Hepatocyte (in vitro differentiated cells): ENCODE measurements around the gene SCAI. TPM values are rescaled to one million over a fixed set of nuclear protein-coding genes. Genes with fewer than 3 reads are reported as not detected.

ENCODE experiments used
- DNase-seq: peaks from one replicate; pipeline ENCODE4 v3.0.0-alpha.2; 2016; ENCODE audit warnings: low spot score
- H2AFZ ChIP-seq: fragments of 200-600 bp; sonication (generic); 2 replicates; pipeline ENCODE4 v1.6.0; 2016; ENCODE audit warnings: antibody characterized with exemption, mild to moderate bottlenecking
- H3K27ac ChIP-seq: fragments of 200-600 bp; sonication (generic); 2 replicates; pipeline ENCODE4 v1.5.1; 2016; ENCODE audit warnings: mild to moderate bottlenecking
- H3K27me3 ChIP-seq: fragments of 200-600 bp; sonication (generic); 2 replicates; pipeline ENCODE4 v1.6.1; 2016
- H3K36me3 ChIP-seq: fragments of 200-600 bp; sonication (generic); replicated peaks from 2 replicates; pipeline ENCODE4 v1.5.1; 2016; ENCODE audit warnings: low read depth; ENCODE audit not compliant: insufficient read depth
- H3K4me1 ChIP-seq: fragments of 200-600 bp; sonication (generic); 2 replicates; pipeline ENCODE4 v1.5.1; 2016; ENCODE audit warnings: mild to moderate bottlenecking, moderate library complexity; ENCODE audit not compliant: insufficient read depth
- H3K4me2 ChIP-seq: fragments of 200-600 bp; sonication (generic); 2 replicates; pipeline ENCODE4 v1.6.0; 2016
- H3K4me3 ChIP-seq: fragments of 200-600 bp; sonication (generic); 2 replicates; pipeline ENCODE4 v1.5.1; 2016; ENCODE audit warnings: mild to moderate bottlenecking
- H3K79me2 ChIP-seq: fragments of 200-600 bp; sonication (generic); 2 replicates; pipeline ENCODE4 v1.6.0; 2017; ENCODE audit warnings: mild to moderate bottlenecking
- H3K9me2 ChIP-seq: fragments of 200-600 bp; sonication (generic); replicated peaks from 2 replicates; pipeline ENCODE4 v1.6.0; 2017; ENCODE audit warnings: mild to moderate bottlenecking; ENCODE audit not compliant: insufficient read depth
- H3K9me3 ChIP-seq: fragments of 200-600 bp; sonication (generic); 2 replicates; pipeline ENCODE4 v1.5.1; 2016; ENCODE audit warnings: low read depth, mild to moderate bottlenecking
- H4K20me1 ChIP-seq: fragments of 200-600 bp; sonication (generic); 2 replicates; pipeline ENCODE4 v1.6.0; 2016; ENCODE audit warnings: mild to moderate bottlenecking; ENCODE audit not compliant: insufficient read depth, poor library complexity, severe bottlenecking
- EZH2 ChIP-seq: fragments of 200-600 bp; sonication (generic); IDR thresholded peaks from 2 replicates; pipeline ENCODE4 v1.6.1; 2016; ENCODE audit warnings: antibody characterized with exemption, mild to moderate bottlenecking, borderline replicate concordance
- EZH2phosphoT487 ChIP-seq: fragments of 200-600 bp; sonication (generic); IDR thresholded peaks from one replicate; pipeline ENCODE4 v1.6.1; 2018; ENCODE audit warnings: antibody characterized with exemption, mild to moderate bottlenecking, low read depth, moderate library complexity; ENCODE audit not compliant: unreplicated experiment, severe bottlenecking
- WGBS: methylation state at CpG from one replicate; pipeline ENCODE4 v1.1.6; 2016; ENCODE audit warnings: low lambda C conversion rate; ENCODE audit errors: missing lambda C conversion rate; 5-methylcytosine and 5-hydroxymethylcytosine counted together
- polyA plus RNA-seq: library from polyadenylated mRNA; unstranded; fragments of >200 nt; fragmentation: Nextera tagmentation; extraction: Ambion mirVana; gene quantifications from 2 replicates; pipeline ENCODE4 v1.2.1, GENCODE V29; 2016
- total RNA-seq: library from RNA; depleted of rRNA; stranded (reverse); fragments of >200 nt; gene quantifications from 2 replicates; pipeline ENCODE4 v1.2.3, GENCODE V29; 2014
- TF ChIP-seq, protein P1 (sequence below): fragments of 200-600 bp; sonication (generic); IDR thresholded peaks from 2 replicates; pipeline ENCODE4 v1.5.1; 2016; ENCODE audit warnings: antibody characterized with exemption, mild to moderate bottlenecking; ENCODE audit not compliant: poor library complexity

The SCAI gene
- total and polyA plus RNA-seq, 2 experiments from 2014 or later, result 0.97 to 10.5 TPM

DNA sequence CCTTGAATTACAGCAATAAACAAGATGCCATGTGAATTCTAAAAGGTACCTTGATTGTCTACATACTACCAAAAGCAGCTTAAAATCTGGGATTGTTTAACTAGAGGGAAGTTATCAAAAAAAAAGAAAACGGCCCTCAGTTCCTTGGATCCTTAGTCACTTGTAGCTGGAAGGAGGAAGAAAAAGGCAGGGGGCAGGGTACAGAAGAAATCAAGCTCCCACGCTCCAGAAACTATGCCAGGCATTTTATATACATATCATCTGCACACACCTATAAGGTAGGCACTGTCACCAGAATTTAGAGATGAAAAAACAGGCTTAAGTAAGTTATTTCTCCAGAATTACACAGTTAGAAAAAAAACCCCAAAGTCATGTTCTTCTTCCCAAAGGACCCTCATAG is 63.4 kb downstream of the SCAI start:
- no peaks in the 10 kb centered on the region for H3K36me3 ChIP-seq
- no peak overlapping the region for H3K4me2 ChIP-seq
- no peak overlapping the region for H2AFZ ChIP-seq
- no peaks in the 10 kb centered on the region for H3K9me3 ChIP-seq
- H3K4me3 ChIP-seq, result no peak overlapping the region
- H3K4me1 ChIP-seq, result no peaks in the 10 kb centered on the region
- no peaks in the 10 kb centered on the region for H3K27me3 ChIP-seq
- WGBS, result 69% methylated on average over 2 of the region's 2 CpGs
- H4K20me1 ChIP-seq, result no peaks in the 10 kb centered on the region
- no peaks in the 10 kb centered on the region for H3K9me2 ChIP-seq
- H3K79me2 ChIP-seq, result no peaks in the 10 kb centered on the region
- no peak overlapping the region for H3K27ac ChIP-seq
- TF ChIP-seq EZH2phosphoT487 (no peak), EZH2 (no peak)
- TF ChIP-seq, protein P1, sequence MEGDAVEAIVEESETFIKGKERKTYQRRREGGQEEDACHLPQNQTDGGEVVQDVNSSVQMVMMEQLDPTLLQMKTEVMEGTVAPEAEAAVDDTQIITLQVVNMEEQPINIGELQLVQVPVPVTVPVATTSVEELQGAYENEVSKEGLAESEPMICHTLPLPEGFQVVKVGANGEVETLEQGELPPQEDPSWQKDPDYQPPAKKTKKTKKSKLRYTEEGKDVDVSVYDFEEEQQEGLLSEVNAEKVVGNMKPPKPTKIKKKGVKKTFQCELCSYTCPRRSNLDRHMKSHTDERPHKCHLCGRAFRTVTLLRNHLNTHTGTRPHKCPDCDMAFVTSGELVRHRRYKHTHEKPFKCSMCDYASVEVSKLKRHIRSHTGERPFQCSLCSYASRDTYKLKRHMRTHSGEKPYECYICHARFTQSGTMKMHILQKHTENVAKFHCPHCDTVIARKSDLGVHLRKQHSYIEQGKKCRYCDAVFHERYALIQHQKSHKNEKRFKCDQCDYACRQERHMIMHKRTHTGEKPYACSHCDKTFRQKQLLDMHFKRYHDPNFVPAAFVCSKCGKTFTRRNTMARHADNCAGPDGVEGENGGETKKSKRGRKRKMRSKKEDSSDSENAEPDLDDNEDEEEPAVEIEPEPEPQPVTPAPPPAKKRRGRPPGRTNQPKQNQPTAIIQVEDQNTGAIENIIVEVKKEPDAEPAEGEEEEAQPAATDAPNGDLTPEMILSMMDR, result no peak
- no peak for DNase-seq

DNA sequence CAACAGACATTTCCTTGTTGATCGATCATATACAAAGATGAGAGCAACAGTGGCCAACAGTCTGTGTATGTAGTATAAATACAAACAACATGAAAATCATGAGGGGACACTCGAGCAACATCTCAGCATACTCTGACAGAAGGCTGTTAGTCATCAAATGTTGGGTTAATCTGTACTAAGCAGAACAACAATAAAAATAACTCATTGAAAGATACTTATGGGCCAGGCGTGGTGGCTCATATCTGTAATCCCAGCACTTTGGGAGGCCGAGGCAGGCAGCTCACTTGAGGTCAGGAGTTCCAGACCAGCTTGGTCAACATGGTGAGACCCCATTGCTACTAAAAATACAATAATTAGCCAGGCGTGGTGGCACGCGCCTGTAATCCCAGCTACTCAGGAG is 67.3 kb downstream of the SCAI start:
- Histone ChIP-seq H3K9me2 (no peaks in the 10 kb centered on the region), H3K79me2 (no peaks in the 10 kb centered on the region), H3K4me2 (no peak overlapping the region), H3K27ac (no peak overlapping the region), H3K27me3 (no peaks in the 10 kb centered on the region), H3K4me1 (no peaks in the 10 kb centered on the region), H3K4me3 (no peak overlapping the region), H4K20me1 (no peaks in the 10 kb centered on the region), H2AFZ (no peak overlapping the region), H3K36me3 (no peaks in the 10 kb centered on the region), H3K9me3 (no peaks in the 10 kb centered on the region)
- DNase-seq, result no peak
- no peak for TF ChIP-seq EZH2
- TF ChIP-seq, protein P1, result no peak
- no peak for TF ChIP-seq EZH2phosphoT487
- WGBS, result 92% methylated on average over 7 of the region's 7 CpGs

DNA sequence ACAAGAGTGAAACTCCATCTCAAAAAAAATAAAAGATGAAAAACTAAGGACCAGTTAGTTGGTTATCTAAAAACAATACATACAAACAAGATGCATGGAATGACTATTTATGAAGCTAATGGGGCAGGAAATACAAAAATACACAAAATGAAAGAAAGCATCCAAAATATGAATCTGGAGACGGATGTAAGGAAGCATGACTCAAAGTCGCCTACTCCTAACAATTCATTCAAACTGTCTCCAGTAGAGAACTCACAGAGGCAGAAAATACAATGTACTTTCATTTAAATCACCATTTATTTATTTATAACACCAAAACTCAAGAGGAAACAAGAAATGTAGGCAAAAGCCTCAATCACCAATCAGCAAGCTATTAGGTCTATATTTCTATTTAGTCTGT is 68.4 kb downstream of the SCAI start:
- no peak for DNase-seq
- TF ChIP-seq EZH2phosphoT487, result no peak
- TF ChIP-seq, protein P1, result no peak
- TF ChIP-seq EZH2, result no peak
- no peaks in the 10 kb centered on the region for H3K4me1 ChIP-seq
- H3K36me3 ChIP-seq, result no peaks in the 10 kb centered on the region
- no peaks in the 10 kb centered on the region for H3K9me2 ChIP-seq
- H3K4me2 ChIP-seq, result no peak overlapping the region
- no peaks in the 10 kb centered on the region for H3K27me3 ChIP-seq
- H4K20me1 ChIP-seq, result no peaks in the 10 kb centered on the region
- H2AFZ ChIP-seq, result no peak overlapping the region
- no peaks in the 10 kb centered on the region for H3K79me2 ChIP-seq
- H3K9me3 ChIP-seq, result no peaks in the 10 kb centered on the region
- 96% methylated on average over 2 of the region's 2 CpGs for WGBS
- H3K4me3 ChIP-seq, result no peak overlapping the region
- no peak overlapping the region for H3K27ac ChIP-seq
